Measurements from ENCODE around the gene LRRC32. TPM values are rescaled to one million over a fixed set of nuclear protein-coding genes. Genes with fewer than 3 reads are reported as not detected.
"Not testable (repeated sequence)": the region's sequence is repeated elsewhere in the genome, so short reads cannot be mapped to it uniquely, and the experiment has no call there.

The LRRC32 gene
- total RNA-seq, 1 experiment from 2014 or later: 0.27 TPM

DNA sequence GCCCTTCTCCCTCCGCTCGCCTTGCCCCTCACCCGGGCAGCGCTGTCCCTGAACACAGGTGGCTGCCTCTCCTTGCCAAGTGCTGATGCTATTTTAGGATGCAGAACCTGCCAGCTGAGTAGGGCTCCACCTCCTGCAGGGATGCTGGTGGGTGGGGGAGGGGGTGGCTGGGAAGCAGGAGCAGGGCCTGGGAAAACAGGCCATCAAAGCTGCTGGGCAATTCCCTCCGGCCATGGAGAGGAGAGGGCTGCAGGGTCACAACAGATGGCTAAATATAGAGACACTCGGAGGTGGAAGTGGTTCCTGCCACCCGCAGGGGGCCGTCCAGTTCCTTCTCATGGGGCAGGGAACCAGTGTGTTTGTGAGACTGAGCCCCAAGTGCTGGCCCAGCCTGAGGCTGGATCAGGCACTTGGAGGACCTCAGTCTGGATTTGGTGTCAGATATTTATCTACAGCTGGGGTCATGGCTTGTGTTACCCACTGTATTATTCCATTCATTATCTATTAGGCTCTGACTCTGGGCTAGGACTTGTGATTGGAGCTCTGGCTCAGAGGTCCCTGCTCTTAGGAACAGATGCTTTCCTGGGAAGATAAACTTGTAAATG is 59.6 kb downstream of the LRRC32 start:
- H3K36me3 ChIP-seq (ENCODE audit: control insufficient read depth, insufficient read depth, low read length): no peaks in the 10 kb centered on the region
- H3K4me1 ChIP-seq: no peaks in the 10 kb centered on the region
- Mint-ChIP-seq H3K27me3 (ENCODE audit: insufficient read depth, unreplicated experiment) (no peaks in the 10 kb centered on the region), H3K4me3 (ENCODE audit: unreplicated experiment) (no peak overlapping the region), H3K9me3 (ENCODE audit: unreplicated experiment) (peaks cover 21% of the 10 kb centered on the region), H3K4me1 (ENCODE audit: low read depth, unreplicated experiment) (no peaks in the 10 kb centered on the region), H3K36me3 (ENCODE audit: insufficient read depth, unreplicated experiment) (no peaks in the 10 kb centered on the region), H3K27ac (ENCODE audit: unreplicated experiment) (no peak overlapping the region)
- H3K4me3 ChIP-seq (ENCODE audit: low read depth, low read length): no peak overlapping the region
- ChIA-PET POLR2A (no interaction called here), CTCF (no interaction called here)
- BruUV-seq (replicated peaks): no TSS peak
- no peak for DNase-seq
- TF ChIP-seq, protein P1, sequence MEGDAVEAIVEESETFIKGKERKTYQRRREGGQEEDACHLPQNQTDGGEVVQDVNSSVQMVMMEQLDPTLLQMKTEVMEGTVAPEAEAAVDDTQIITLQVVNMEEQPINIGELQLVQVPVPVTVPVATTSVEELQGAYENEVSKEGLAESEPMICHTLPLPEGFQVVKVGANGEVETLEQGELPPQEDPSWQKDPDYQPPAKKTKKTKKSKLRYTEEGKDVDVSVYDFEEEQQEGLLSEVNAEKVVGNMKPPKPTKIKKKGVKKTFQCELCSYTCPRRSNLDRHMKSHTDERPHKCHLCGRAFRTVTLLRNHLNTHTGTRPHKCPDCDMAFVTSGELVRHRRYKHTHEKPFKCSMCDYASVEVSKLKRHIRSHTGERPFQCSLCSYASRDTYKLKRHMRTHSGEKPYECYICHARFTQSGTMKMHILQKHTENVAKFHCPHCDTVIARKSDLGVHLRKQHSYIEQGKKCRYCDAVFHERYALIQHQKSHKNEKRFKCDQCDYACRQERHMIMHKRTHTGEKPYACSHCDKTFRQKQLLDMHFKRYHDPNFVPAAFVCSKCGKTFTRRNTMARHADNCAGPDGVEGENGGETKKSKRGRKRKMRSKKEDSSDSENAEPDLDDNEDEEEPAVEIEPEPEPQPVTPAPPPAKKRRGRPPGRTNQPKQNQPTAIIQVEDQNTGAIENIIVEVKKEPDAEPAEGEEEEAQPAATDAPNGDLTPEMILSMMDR (IDR thresholded peaks at IDR 0.05; ENCODE audit: insufficient read depth in 1 of 2, low read depth in 1 of 2, low read length in 1 of 2, severe bottlenecking in 1 of 2, unreplicated experiment in 1 of 2): no peak
- no peaks in the 10 kb centered on the region for H3K27me3 ChIP-seq (replicated peaks; ENCODE audit: control insufficient read depth, insufficient read depth, low read length)
- intact Hi-C loops (cut with micrococcal nuclease; ENCODE audit: unreplicated experiment): no loop called here
- peaks cover 6% of the 10 kb centered on the region for H3K9me3 ChIP-seq

DNA sequence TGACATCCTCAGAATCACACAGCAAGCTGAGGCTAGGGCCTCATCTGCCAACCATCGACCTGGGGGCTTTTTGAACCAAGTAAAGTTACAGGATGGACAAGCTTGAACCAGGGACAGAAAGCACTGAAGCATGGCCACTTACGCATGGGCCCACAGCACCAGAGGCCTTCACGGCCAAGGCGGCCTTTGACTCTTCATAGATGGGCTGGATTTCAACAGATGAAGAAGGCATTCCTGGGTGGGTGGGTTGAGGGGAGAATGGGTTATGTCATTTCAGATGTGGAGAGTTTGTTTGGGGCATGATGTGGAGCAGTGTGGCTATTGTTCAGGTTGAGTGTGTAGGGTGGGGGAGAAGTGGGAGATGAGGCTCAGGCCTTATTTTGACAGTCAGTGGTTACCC is 60.2 kb downstream of the LRRC32 start:
- H3K36me3 Mint-ChIP-seq (ENCODE audit: insufficient read depth, unreplicated experiment): no peaks in the 10 kb centered on the region
- H3K4me3 Mint-ChIP-seq (ENCODE audit: unreplicated experiment): no peak overlapping the region
- peaks cover 12% of the 10 kb centered on the region for H3K9me3 ChIP-seq
- no peak overlapping the region for H3K4me3 ChIP-seq (ENCODE audit: low read depth, low read length)
- no peaks in the 10 kb centered on the region for H3K4me1 Mint-ChIP-seq (ENCODE audit: low read depth, unreplicated experiment)
- no peaks in the 10 kb centered on the region for H3K27me3 Mint-ChIP-seq (ENCODE audit: insufficient read depth, unreplicated experiment)
- no TSS peak for BruUV-seq (replicated peaks)
- peaks cover 26% of the 10 kb centered on the region for H3K9me3 Mint-ChIP-seq (ENCODE audit: unreplicated experiment)
- TF ChIP-seq, protein P1 (IDR thresholded peaks at IDR 0.05; ENCODE audit: insufficient read depth in 1 of 2, low read depth in 1 of 2, low read length in 1 of 2, severe bottlenecking in 1 of 2, unreplicated experiment in 1 of 2): no peak
- no peak overlapping the region for H3K27ac Mint-ChIP-seq (ENCODE audit: unreplicated experiment)
- intact Hi-C loops (cut with micrococcal nuclease; ENCODE audit: unreplicated experiment): no loop called here
- H3K4me1 ChIP-seq: no peaks in the 10 kb centered on the region
- no peaks in the 10 kb centered on the region for H3K36me3 ChIP-seq (ENCODE audit: control insufficient read depth, insufficient read depth, low read length)
- ChIA-PET POLR2A (no interaction called here), CTCF (no interaction called here)
- no peak for DNase-seq
- no peaks in the 10 kb centered on the region for H3K27me3 ChIP-seq (replicated peaks; ENCODE audit: control insufficient read depth, insufficient read depth, low read length)

DNA sequence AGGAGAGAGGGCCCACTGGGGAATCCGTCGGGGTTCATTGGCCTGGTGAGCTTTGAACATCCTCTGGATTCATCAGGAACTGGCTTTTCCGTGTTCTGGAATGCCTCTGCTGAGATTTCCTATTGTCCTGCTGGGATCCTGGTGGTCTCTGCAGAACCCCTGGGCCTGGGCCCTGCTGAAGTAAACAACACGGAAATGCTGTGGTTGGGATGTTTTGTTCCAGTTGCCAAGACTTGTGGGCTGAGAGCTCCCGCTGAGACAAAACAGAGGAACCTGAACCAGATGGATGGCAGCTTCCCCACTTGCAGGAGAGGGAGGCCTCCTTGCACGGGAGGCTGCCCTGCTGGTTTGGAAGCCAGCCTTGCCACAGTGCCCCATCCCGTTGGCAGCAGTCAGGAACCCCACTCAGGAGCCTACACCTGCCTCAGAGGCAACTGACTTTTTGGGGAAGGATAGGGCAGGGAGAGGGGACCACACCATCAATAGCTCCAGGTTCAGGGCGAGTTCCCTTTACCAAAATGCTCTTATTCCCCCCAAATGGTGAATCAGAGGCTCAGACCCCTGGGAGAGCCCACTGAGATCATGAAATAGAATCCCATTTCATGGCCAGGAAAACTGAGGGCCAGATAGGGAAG is 60.7 kb downstream of the LRRC32 start:
- TF ChIP-seq, protein P1 (IDR thresholded peaks at IDR 0.05; ENCODE audit: insufficient read depth in 1 of 2, low read depth in 1 of 2, low read length in 1 of 2, severe bottlenecking in 1 of 2, unreplicated experiment in 1 of 2): no peak
- H3K27me3 ChIP-seq (replicated peaks; ENCODE audit: control insufficient read depth, insufficient read depth, low read length): no peaks in the 10 kb centered on the region
- ChIA-PET CTCF (no interaction called here), POLR2A (no interaction called here)
- H3K36me3 Mint-ChIP-seq (ENCODE audit: insufficient read depth, unreplicated experiment): no peaks in the 10 kb centered on the region
- no peaks in the 10 kb centered on the region for H3K4me1 ChIP-seq
- no peaks in the 10 kb centered on the region for H3K36me3 ChIP-seq (ENCODE audit: control insufficient read depth, insufficient read depth, low read length)
- H3K4me1 Mint-ChIP-seq (ENCODE audit: low read depth, unreplicated experiment): no peaks in the 10 kb centered on the region
- no peak overlapping the region for H3K4me3 Mint-ChIP-seq (ENCODE audit: unreplicated experiment)
- peaks cover 26% of the 10 kb centered on the region for H3K9me3 Mint-ChIP-seq (ENCODE audit: unreplicated experiment)
- H3K27ac Mint-ChIP-seq (ENCODE audit: unreplicated experiment): no peak overlapping the region
- H3K9me3 ChIP-seq: peaks cover 12% of the 10 kb centered on the region
- intact Hi-C loops (cut with micrococcal nuclease; ENCODE audit: unreplicated experiment): no loop called here
- no peak overlapping the region for H3K4me3 ChIP-seq (ENCODE audit: low read depth, low read length)
- no peaks in the 10 kb centered on the region for H3K27me3 Mint-ChIP-seq (ENCODE audit: insufficient read depth, unreplicated experiment)
- no TSS peak for BruUV-seq (replicated peaks)
- no peak for DNase-seq

DNA sequence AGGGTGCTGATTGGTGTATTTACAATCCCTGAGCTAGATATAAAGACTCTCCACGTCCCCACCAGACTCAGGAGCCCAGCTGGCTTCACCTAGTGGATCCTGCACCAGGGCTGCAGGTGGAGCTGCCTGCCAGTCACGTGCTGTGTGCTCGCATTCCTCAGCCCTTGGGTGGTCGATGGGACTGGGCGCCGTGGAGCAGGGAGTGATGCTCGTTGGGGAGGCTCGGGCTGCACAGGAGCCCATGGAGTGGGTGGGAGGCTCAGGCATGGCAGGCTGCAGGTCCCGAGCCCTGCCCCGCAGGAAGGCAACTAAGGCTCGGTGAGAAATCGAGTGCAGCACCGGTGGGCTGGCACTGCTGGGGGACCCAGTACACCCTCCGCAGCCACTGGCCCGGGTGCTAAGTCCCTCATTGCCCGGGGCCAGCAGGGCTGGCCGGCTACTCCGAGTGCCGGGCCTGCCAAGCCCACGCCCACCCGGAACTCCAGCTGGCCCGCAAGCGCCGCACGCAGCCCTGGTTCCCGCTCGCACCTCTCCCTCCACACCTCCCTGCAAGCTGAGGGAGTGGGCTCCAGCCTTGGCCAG is 61.6 kb downstream of the LRRC32 start:
- H3K4me1 ChIP-seq; H3K36me3 ChIP-seq (ENCODE audit: control insufficient read depth, insufficient read depth, low read length); H3K4me3 ChIP-seq (ENCODE audit: low read depth, low read length); H3K27me3 ChIP-seq (replicated peaks; ENCODE audit: control insufficient read depth, insufficient read depth, low read length); BruUV-seq (replicated peaks); POLR2A ChIA-PET; H3K4me1 Mint-ChIP-seq (ENCODE audit: low read depth, unreplicated experiment); intact Hi-C loops (cut with micrococcal nuclease; ENCODE audit: unreplicated experiment); H3K27me3 Mint-ChIP-seq (ENCODE audit: insufficient read depth, unreplicated experiment); H3K27ac Mint-ChIP-seq (ENCODE audit: unreplicated experiment); DNase-seq; H3K36me3 Mint-ChIP-seq (ENCODE audit: insufficient read depth, unreplicated experiment); CTCF ChIA-PET; H3K4me3 Mint-ChIP-seq (ENCODE audit: unreplicated experiment): not testable (repeated sequence)
- peaks cover 12% of the 10 kb centered on the region for H3K9me3 ChIP-seq
- peaks cover 26% of the 10 kb centered on the region for H3K9me3 Mint-ChIP-seq (ENCODE audit: unreplicated experiment)

DNA sequence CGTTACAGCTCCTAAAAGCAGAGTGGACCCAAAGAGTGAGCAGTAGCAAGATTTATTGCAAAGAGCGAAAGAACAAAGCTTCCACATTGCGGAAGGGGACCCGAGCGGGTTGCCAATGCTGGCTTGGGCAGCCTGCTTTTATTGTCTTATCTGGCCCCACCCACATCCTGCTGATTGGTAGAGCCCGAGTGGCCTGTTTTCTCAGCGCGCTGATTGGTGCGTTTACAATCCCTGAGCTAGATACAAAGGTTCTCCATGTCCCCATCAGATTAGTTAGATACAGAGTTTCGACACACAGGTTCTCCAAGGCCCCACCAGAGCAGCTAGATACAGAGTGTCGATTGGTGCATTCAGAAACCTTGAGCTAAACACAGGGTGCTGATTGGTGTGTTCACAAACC is 62.3 kb downstream of the LRRC32 start:
- DNase-seq; H3K27ac Mint-ChIP-seq (ENCODE audit: unreplicated experiment); H3K4me3 ChIP-seq (ENCODE audit: low read depth, low read length); H3K4me1 ChIP-seq; H3K27me3 ChIP-seq (replicated peaks; ENCODE audit: control insufficient read depth, insufficient read depth, low read length); H3K4me1 Mint-ChIP-seq (ENCODE audit: low read depth, unreplicated experiment); BruUV-seq (replicated peaks); POLR2A ChIA-PET; intact Hi-C loops (cut with micrococcal nuclease; ENCODE audit: unreplicated experiment); H3K36me3 ChIP-seq (ENCODE audit: control insufficient read depth, insufficient read depth, low read length); CTCF ChIA-PET; H3K36me3 Mint-ChIP-seq (ENCODE audit: insufficient read depth, unreplicated experiment); H3K27me3 Mint-ChIP-seq (ENCODE audit: insufficient read depth, unreplicated experiment); H3K4me3 Mint-ChIP-seq (ENCODE audit: unreplicated experiment): not testable (repeated sequence)
- peaks cover 26% of the 10 kb centered on the region for H3K9me3 Mint-ChIP-seq (ENCODE audit: unreplicated experiment)
- H3K9me3 ChIP-seq: peaks cover 12% of the 10 kb centered on the region

Data from Caco-2 (cell line).